DOHH2 (cell line): ENCODE measurements around the gene AEBP2.

Experiments used
- H3F3A ChIP-seq: fragments of 200-600 bp; sonication (generic), shearing (Covaris generic); 2 replicates; pipeline ENCODE4 v1.6.0; 2016; ENCODE audit warnings: antibody characterized with exemption, mild to moderate bottlenecking; ENCODE audit not compliant: control insufficient read depth, insufficient read depth
- H3K27ac ChIP-seq: fragments of 200-600 bp; sonication (generic); 2 replicates; pipeline ENCODE4 v1.5.1; 2014; ENCODE audit warnings: low read depth, mild to moderate bottlenecking, low read length, moderate library complexity
- H3K27me3 ChIP-seq: fragments of 200-600 bp; sonication (generic); 2 replicates; pipeline ENCODE4 v1.6.1; 2014; ENCODE audit warnings: mild to moderate bottlenecking, low read length, mixed read lengths; ENCODE audit not compliant: control insufficient read depth
- H3K36me3 ChIP-seq: fragments of 200-600 bp; sonication (generic); 2 replicates; pipeline ENCODE4 v1.6.1; 2014; ENCODE audit warnings: mild to moderate bottlenecking, low read length, moderate library complexity, mixed read lengths; ENCODE audit not compliant: control insufficient read depth
- H3K4me1 ChIP-seq: fragments of 200-600 bp; sonication (generic); 2 replicates; pipeline ENCODE4 v1.6.1; 2014; ENCODE audit warnings: mild to moderate bottlenecking, low read length, mixed read lengths; ENCODE audit not compliant: control insufficient read depth
- H3K4me2 ChIP-seq: fragments of 200-600 bp; sonication (generic); 2 replicates; pipeline ENCODE4 v1.6.0; 2014; ENCODE audit warnings: mild to moderate bottlenecking, low read length, moderate library complexity
- H3K4me3 ChIP-seq: fragments of 200-600 bp; sonication (generic); 2 replicates; pipeline ENCODE4 v1.5.1; 2014; ENCODE audit warnings: mild to moderate bottlenecking, low read length, mixed read lengths
- H3K79me2 ChIP-seq: fragments of 200-600 bp; sonication (generic); 2 replicates; pipeline ENCODE4 v1.6.1; 2014; ENCODE audit warnings: mild to moderate bottlenecking, low read length, mixed read lengths; ENCODE audit not compliant: control insufficient read depth
- H3K9me2 ChIP-seq: fragments of 200-600 bp; sonication (generic); replicated peaks from 2 replicates; pipeline ENCODE4 v1.6.1; 2014; ENCODE audit warnings: mild to moderate bottlenecking, low read length, mixed read lengths; ENCODE audit not compliant: control insufficient read depth
- H3K9me3 ChIP-seq: fragments of 200-600 bp; sonication (generic); 2 replicates; pipeline ENCODE4 v1.6.1; 2014; ENCODE audit warnings: antibody characterized with exemption, low read length, mixed read lengths; ENCODE audit not compliant: control insufficient read depth, insufficient read depth
- H4K20me1 ChIP-seq: fragments of 200-600 bp; sonication (generic); 2 replicates; pipeline ENCODE4 v1.6.0; 2014; ENCODE audit warnings: low read depth, mild to moderate bottlenecking, antibody characterized with exemption, low read length, moderate library complexity; ENCODE audit not compliant: control insufficient read depth, insufficient read depth
- CTCF ChIP-seq: fragments of 200-600 bp; sonication (generic); IDR thresholded peaks from one replicate; pipeline ENCODE4 v1.5.1; 2014; ENCODE audit warnings: antibody characterized with exemption, mild to moderate bottlenecking, low read depth, low read length; ENCODE audit not compliant: poor library complexity, severe bottlenecking
- EZH2phosphoT487 ChIP-seq: fragments of 200-600 bp; sonication (generic); IDR thresholded peaks from 2 replicates; pipeline ENCODE4 v1.6.1; 2017; ENCODE audit warnings: borderline replicate concordance, mild to moderate bottlenecking, antibody characterized with exemption, low read length, moderate library complexity, mixed read lengths

Gene AEBP2

GRCh38 chr12:19409376-19409775 is 29.9 kb upstream of the AEBP2 start:
- H3F3A ChIP-seq = no peaks in the 10 kb centered on the region
- no peak overlapping the region for H3K27ac ChIP-seq
- no peaks in the 10 kb centered on the region for H3K4me1 ChIP-seq
- H3K9me2 ChIP-seq = no peaks in the 10 kb centered on the region
- H3K27me3 ChIP-seq = no peaks in the 10 kb centered on the region; the same call in 1 of the 2 replicates
- TF ChIP-seq CTCF = no peak
- TF ChIP-seq EZH2phosphoT487 = no peak
- no peaks in the 10 kb centered on the region for H4K20me1 ChIP-seq
- H3K79me2 ChIP-seq = no peaks in the 10 kb centered on the region
- no peaks in the 10 kb centered on the region for H3K36me3 ChIP-seq
- no peaks in the 10 kb centered on the region for H3K9me3 ChIP-seq
- H3K4me2 ChIP-seq = no peak overlapping the region
- no peak overlapping the region for H3K4me3 ChIP-seq

- H3K4me2 ChIP-seq = no peak overlapping the region
- no peaks in the 10 kb centered on the region for H3K79me2 ChIP-seq
- no peaks in the 10 kb centered on the region for H4K20me1 ChIP-seq
- no peak overlapping the region for H3K4me3 ChIP-seq
- no peaks in the 10 kb centered on the region for H3K36me3 ChIP-seq
- H3K9me3 ChIP-seq = no peaks in the 10 kb centered on the region
- H3K27me3 ChIP-seq = no peaks in the 10 kb centered on the region; the same call in 1 of the 2 replicates
- no peaks in the 10 kb centered on the region for H3K4me1 ChIP-seq
- no peaks in the 10 kb centered on the region for H3F3A ChIP-seq
- no peak for TF ChIP-seq CTCF
- TF ChIP-seq EZH2phosphoT487 = no peak
- no peaks in the 10 kb centered on the region for H3K9me2 ChIP-seq
- no peak overlapping the region for H3K27ac ChIP-seq
These were observed 29.1 kb upstream of the AEBP2 start for GRCh38 chr12:19410211-19410610.

GRCh38 chr12:19410629-19411185 is 28.6 kb upstream of the AEBP2 start:
- Histone ChIP-seq H3K27ac (no peak overlapping the region), H3K36me3 (no peaks in the 10 kb centered on the region), H3K9me3 (no peaks in the 10 kb centered on the region), H3F3A (no peaks in the 10 kb centered on the region), H3K4me2 (no peak overlapping the region), H3K9me2 (no peaks in the 10 kb centered on the region), H3K79me2 (no peaks in the 10 kb centered on the region), H3K27me3 (no peaks in the 10 kb centered on the region; the same call in 1 of the 2 replicates), H4K20me1 (no peaks in the 10 kb centered on the region), H3K4me1 (no peaks in the 10 kb centered on the region), H3K4me3 (no peak overlapping the region)
- TF ChIP-seq EZH2phosphoT487 (no peak), CTCF (no peak)
